Measurements from ENCODE around the gene MPPE1.
A peak's percentile ranks its signal among the peaks of the same experiment; 100 is the strongest.
"Not testable (repeated sequence)": the region's sequence is repeated elsewhere in the genome, so short reads cannot be mapped to it uniquely, and the experiment has no call there.

The MPPE1 gene

GRCh38 chr18:11857177-11857887 lies 50.8 kb downstream of the MPPE1 start:
- DNase-seq, result peak; percentile 91 to 99 (median 94)

- not testable (repeated sequence) for DNase-seq
These were observed 53.6 kb downstream of the MPPE1 start for GRCh38 chr18:11854554-11854953.

- peak; percentile 59 to 75 (median 66) for DNase-seq
These were observed 56.2 kb downstream of the MPPE1 start for GRCh38 chr18:11851806-11852337.

GRCh38 chr18:11851146-11851805 lies 56.8 kb downstream of the MPPE1 start, which contains the start of gene CHMP1B:
Gene CHMP1B, plus strand, starts transcription at chr18:11851413. Its CDS starts 99 bp downstream, at chr18:11851512.
- DNase-seq, result peak; percentile 99 to 100 (median 99)

GRCh38 chr18:11850821-11851145 lies 57.3 kb downstream of the MPPE1 start:
- peak in 2 of 4 experiments; percentile 61 to 79 for DNase-seq

GRCh38 chr18:11849841-11850634 lies 58.1 kb downstream of the MPPE1 start:
- peak; percentile 70 to 91 (median 88) for DNase-seq

- DNase-seq, result no peak
These were observed 58.8 kb downstream of the MPPE1 start for GRCh38 chr18:11849279-11849678.

- no peak for DNase-seq
These were observed 60.3 kb downstream of the MPPE1 start for GRCh38 chr18:11847811-11848210.

GRCh38 chr18:11845654-11846053 lies 62.5 kb downstream of the MPPE1 start:
- DNase-seq, result no peak

- no peak for DNase-seq
These were observed 63.7 kb downstream of the MPPE1 start for GRCh38 chr18:11844436-11844835.

- DNase-seq, result no peak
These were observed 65.6 kb downstream of the MPPE1 start for GRCh38 chr18:11842562-11842961.

GRCh38 chr18:11840493-11840892 lies 67.6 kb downstream of the MPPE1 start:
- no peak for DNase-seq

GRCh38 chr18:11839556-11839955 lies 68.6 kb downstream of the MPPE1 start:
- DNase-seq, result no peak

- DNase-seq, result no peak
These were observed 73.3 kb downstream of the MPPE1 start for GRCh38 chr18:11834772-11835171.
